GM18502 (cell line): ENCODE results near the gene CRMP1.
A peak's percentile ranks its signal among the peaks of the same experiment; 100 is the strongest.
"Not testable (repeated sequence)": the region's sequence is repeated elsewhere in the genome, so short reads cannot be mapped to it uniquely, and the experiment has no call there.

Source experiments
- ATAC-seq: cut with Tn5 transposase; IDR thresholded peaks from one replicate; pipeline ENCODE4 v1.9.1; 2021; ENCODE audit warnings: mild to moderate bottlenecking; ENCODE audit not compliant: unreplicated experiment, poor library complexity

The CRMP1 gene

DNA sequence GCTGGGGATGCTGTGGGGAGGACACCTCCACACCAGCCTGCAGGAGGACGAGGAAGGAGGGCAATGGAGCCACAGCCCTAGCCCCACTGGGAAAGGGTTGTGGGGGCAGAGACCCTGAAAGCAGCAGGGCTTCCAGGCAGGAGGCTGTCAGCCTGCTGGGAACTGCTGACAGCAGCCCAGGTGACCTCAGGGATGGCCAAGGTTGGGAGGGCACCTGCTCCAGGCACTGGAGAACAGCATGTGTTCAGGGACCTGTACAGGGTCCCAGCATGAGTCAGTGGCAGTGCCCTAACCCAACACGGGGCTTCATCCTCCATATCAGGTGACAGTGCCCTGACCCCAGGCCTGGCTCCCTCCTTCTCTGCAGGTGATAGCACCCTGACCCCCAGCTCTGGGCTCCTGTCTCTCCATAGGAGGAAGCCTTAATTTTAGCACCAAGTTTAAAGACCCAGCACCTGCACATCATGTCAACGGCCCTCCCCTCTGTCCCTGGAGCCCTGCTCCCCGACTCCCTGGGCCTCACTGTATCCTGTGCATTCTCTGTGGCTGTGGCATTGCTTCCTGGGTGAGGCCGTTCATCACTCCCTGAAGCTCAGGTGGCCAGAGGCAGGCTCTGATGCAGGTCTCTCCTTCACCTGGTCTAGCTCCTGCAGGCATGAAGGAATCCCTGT, 66.3 kb downstream of the CRMP1 start:
- ATAC-seq, result no peak

GRCh38 chr4:5825321-5826041, 67.4 kb downstream of the CRMP1 start:
- ATAC-seq, result no peak

DNA sequence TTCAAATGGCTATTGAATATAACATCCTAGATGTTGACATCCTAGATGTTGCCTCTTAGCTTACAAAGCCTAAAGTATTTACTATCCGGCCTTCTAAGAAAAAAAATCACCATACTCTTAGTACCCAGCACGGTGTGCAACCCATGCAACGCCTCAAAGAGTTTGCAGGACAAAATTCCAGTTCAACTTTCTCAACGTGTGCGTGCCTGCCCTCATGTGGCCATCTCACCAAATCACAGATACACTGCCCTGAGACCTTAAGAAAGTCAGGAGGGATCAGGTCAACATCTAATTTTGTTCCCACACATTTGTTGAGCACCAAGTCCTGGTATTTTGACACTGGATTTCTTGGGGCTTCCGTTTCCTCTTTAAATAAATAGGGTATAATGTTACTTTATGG, 68.3 kb downstream of the CRMP1 start:
- no peak for ATAC-seq

DNA sequence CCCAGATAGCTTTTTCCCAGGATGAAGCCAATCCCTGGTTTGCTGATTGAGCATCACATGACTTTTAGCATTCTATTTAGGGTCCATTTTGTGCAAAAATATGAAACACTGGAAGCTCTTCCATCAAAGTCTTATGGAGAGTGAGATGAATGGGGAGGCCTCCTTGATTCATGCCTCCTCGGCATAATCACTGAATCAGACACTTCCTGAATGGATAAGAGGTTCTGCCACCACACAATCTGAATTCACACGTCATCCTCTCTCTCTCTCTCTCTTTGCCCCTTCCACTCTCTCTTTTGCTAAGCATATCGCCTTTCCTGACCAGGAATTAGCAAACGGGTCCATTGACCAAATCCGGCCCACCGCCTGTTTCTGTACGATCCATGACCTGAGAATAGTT, 68.7 kb downstream of the CRMP1 start:
- ATAC-seq, result no peak

DNA sequence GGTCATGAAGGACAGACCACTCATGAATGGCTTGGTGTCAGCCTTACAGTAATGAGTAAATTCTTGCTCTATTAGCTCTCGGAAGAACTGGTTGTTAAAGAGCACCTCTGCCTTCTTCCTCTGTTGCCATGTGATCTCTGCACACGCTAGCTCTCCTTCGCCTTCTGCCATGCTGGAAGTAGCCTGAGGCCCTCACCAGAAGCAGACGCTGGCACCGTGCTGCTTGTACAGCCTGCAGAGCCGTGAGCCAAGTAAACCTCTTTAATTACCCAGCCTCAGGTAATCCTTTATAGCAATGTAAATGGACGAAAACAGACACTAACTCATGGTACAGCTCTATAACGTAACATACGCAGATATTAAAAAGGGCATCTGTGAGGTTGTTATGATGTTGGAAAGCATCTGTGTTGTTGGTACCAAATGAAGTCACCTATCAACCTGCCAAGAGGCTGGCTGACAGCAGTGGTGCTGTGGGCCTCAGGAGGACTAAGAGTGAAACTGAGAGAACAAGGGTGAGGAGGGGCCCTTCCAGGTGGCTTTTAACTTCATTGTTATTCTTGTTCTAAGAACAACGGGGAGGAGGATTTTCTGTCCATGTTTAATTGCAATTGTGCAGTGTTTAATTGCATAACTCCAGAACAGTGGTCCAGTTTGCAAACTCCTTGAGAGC, 69.2 kb downstream of the CRMP1 start:
- ATAC-seq, result peak; percentile 60

- ATAC-seq, result no peak
Measured at GRCh38 chr4:5822619-5823018, 70.3 kb downstream of the CRMP1 start.

DNA sequence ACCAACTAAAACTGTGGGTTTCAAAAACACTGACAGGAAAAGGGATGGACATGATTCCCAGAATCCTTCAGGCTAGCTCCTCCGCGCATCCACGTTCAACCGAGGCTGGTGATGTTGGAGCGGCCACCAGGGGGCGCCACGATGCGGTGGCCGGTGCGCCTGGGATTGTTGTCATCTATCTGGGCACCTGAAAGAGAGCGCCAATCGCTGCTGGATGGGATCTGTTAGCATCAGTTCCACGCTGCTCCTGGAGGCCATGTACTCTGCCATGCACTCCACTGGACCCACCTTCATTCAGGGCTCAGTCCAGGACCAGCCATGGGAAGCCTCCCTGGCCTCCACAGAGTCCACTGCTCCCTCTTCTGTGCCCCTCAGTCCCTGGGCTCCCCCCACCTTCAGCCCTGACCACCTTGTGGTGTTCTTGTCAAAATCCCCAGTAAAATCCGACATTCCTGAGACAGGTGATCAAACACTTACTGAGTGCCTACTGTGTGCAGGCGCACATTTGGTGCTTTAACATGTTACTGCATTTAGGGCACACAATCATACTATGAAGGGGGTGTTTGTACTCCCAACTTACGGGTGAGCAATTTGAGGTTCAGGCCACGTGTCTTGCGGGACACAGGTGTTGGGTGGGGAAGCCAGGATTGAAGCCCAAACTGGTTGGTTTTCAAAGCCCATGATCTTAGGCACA, 71.1 kb downstream of the CRMP1 start:
- no peak for ATAC-seq

DNA sequence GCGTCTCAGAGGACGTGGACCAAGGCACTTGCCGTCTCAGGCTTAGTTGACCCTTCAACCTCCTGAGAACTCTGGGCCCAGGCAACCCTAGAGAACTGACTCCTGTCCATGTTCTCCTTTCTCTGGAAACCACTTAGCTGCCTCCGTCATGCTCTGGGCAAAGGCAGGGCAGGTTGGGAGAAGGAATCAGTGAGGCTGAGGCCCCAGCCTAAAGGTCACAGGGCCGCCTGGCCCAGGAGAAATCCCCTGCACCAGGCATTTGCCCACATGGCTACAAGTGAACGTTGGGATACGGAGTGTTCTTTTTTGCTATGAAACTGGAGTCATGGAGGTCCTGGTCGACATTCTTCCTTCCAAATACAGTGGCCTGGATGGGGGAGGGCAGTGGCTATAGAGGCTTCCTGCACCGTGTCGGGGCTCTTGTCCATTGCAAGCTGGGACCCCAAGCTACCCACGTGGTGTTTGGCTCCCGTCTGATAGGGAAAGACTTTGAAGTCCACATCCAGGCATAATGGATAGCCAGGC, 76.0 kb downstream of the CRMP1 start:
- ATAC-seq, result no peak

GRCh38 chr4:5816101-5816500, 76.8 kb downstream of the CRMP1 start:
- ATAC-seq, result no peak

DNA sequence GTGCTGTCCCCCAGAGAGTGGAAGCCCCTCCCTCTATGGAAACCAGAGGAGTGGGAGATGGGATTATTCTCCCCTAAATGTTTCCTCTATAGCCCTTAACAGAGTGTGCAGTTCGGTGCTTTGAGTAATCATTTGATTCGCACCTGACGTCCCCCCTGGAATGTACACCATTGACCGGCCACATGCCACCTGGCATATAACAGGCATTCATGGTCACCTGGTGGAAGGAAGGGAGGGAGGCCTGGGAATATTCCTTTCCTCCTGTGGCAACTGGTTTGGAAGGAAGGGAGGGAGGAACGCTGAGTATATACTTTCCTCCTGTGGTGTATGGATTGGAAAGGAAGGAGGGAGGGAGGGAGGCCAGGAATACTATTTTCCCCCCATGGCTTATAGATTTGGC, 77.2 kb downstream of the CRMP1 start:
- ATAC-seq, result no peak

- ATAC-seq, result no peak
Measured at GRCh38 chr4:5814421-5814820, 78.5 kb downstream of the CRMP1 start.

DNA sequence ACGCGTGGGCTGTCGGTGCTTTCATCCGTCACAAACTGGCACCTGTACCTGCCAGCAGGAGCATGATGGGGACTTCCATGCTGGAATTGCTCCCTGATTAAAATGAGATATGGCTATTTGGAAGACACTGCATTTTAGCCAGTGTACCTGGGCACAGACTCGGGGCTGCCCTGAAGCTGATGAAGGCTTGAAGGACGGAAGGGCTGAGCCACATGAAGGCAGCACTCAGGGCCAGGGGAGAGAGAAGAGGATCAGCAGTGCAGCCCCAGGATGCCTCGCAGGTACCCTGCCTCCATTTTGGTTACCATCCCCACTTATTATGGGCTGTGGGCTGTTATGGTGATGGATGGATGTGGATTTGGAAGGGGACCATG, 79.0 kb downstream of the CRMP1 start:
- no peak for ATAC-seq

DNA sequence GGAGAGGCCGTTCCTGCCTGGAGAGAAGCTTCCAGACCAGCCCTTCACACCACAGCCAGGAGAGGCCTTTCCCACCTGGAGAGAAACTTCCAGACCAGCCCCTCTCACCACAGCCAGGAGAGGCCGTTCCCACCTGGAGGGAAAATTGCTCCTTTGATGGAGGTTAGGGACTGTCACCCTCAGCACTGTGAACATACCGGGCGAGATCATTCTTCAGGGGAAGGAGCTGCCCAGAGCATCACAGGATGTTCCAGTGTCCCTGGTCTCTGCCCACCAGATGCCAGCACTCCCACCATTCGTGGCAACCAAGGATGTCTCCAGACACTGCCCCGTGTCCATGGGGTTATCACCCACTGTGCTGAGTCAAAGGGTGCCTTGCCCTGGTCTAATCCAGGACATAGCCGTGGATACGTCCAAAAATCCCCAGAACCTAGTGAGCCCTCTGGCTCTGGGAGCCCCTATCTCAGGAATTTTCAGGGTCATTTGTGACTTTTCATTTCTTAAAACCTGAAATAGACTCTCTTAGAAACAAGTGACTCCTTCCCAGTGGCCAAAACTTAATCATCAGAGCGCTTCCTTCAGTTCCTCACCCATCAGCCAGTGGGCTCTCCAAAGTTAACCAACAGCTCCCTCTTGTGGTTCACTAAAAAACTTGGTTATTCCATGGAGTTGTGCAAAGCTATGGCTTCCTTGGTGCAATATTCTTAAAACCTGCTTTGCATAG, 80.2 kb downstream of the CRMP1 start:
- no peak for ATAC-seq

GRCh38 chr4:5812057-5812456, 80.8 kb downstream of the CRMP1 start:
- ATAC-seq, result not testable (repeated sequence)

- ATAC-seq, result no peak
Measured at GRCh38 chr4:5810770-5811430, 82.0 kb downstream of the CRMP1 start.

GRCh38 chr4:5810151-5810550, 82.7 kb downstream of the CRMP1 start:
- no peak for ATAC-seq

GRCh38 chr4:5809216-5809776, 83.6 kb downstream of the CRMP1 start:
- ATAC-seq, result no peak

DNA sequence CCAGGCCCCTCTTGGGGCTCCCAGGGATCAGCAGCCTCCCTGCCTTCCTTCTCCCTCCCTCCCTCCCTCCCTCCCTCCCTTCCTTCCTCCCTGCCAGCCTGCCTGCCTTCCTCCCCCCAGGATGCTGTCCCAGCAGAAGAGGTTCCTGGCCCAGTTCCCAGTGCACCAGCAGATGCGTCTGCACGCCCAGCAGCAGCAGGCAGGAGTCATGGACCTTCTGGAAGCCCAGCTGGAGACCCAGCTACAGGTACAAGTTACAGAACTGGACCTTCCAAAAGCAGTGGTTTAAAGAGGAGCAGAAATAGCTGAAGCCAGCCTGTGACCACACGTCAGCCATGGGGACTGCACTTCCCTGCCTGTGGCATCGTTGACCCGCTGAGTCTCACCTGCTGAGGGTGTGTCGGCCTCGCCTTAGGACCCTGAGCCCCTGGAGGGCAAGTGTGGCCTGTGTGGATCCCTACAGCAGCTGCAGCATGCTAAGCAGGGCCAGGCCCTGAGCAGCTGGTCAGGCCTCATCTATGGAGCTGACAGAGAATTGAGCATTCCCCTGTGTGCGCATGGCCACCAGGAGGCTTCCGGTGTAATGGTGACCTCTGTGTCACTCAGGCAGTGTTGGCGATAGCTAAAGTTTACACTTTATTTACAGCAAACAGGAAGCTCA, 84.7 kb downstream of the CRMP1 start:
- no peak for ATAC-seq

DNA sequence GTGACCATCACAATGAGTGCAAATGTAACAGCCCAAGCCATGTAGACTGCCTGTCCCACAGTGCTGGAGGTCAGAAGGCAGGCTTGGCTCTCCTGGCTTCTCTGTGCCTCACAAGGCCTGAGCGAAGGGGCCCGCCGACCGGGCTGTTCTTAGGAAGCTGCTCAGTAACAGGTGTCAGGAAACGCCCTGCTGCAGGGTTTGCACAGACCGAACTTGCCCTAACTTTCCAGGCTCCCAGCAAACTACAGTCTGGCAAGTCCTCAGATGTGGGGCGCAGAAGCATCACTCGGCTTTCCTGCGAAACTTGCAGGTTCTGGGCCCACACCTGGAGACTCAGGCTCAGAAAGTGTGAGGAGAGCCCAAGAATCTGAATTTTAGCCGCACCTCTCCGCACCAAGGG, 87.6 kb downstream of the CRMP1 start:
- ATAC-seq, result no peak
